K562 (cell line): ENCODE results near the gene SMG6. TPM values are rescaled to one million over a fixed set of nuclear protein-coding genes. Genes with fewer than 3 reads are reported as not detected.

ENCODE experiments used
- ATAC-seq: fragments of 200-7000 bp; cut with Tn5 transposase; 3 replicates; pipeline ENCODE4 v1.9.1; 2020; ENCODE audit warnings: moderate library complexity
- BruUV-seq: library from RNA; stranded (reverse); fragments of 400-500 nt; replicated peaks from 2 replicates; lab custom pipeline; 2021; lab: Mats Ljungman, UMichigan
- CTCF ChIA-PET: fragments of 300-600 bp; formaldehyde crosslinking; extraction: SDS; loops from one replicate; lab custom pipeline; 2021; ENCODE audit warnings: low intra/inter-chr PET ratio; lab: Yijun Ruan, JAX
- POLR2A ChIA-PET: fragments of 300-600, 350-650 bp; sonication (Branson Sonifier 250); formaldehyde crosslinking; extraction: SDS; loops from one replicate; lab custom pipeline; 2021; ENCODE audit warnings: antibody characterized with exemption, inconsistent platforms; lab: Yijun Ruan, JAX
- DNase-seq, 4 experiments: peaks; one replicate each; pipeline versions ENCODE4 v3.0.0 to v3.0.0-alpha.2; 2011 to 2018; ENCODE audit warnings: low spot score in 3 of 4, mixed read lengths in 3 of 4; ENCODE audit errors: extremely low read depth in 1 of 4
- FAIRE-seq: peaks from 2 replicates; lab custom pipeline; 2011; peaks lifted over from hg19 to GRCh38; lab: Jason Lieb, UNC
- H2AFZ ChIP-seq: 2 replicates; pipeline ENCODE4 v1.6.0; 2011; ENCODE audit warnings: low read depth, low read length, control low read depth, inconsistent platforms
- H3K27ac ChIP-seq: fragments of 200-600 bp; 3 replicates; pipeline ENCODE4 v1.8.0; 2011; ENCODE audit warnings: low read depth, mild to moderate bottlenecking, control low read depth, inconsistent platforms, low read length, moderate library complexity, mixed read lengths; ENCODE audit errors: extremely low read depth
- H3K27me3 ChIP-seq, 2 experiments: fragments of 300-600 bp in 1 of 2; 2 replicates in 1 of 2; 3 replicates in 1 of 2; pipeline versions ENCODE4 v1.6.0 to v1.8.0; 2011; ENCODE audit warnings: inconsistent platforms in 2 of 2, low read length in 2 of 2, mild to moderate bottlenecking in 1 of 2, mixed read lengths in 1 of 2, moderate library complexity in 1 of 2; ENCODE audit not compliant: control insufficient read depth in 2 of 2, insufficient read depth in 2 of 2
- H3K36me3 ChIP-seq: fragments of 300-600 bp; 3 replicates; pipeline ENCODE4 v1.8.0; 2011; ENCODE audit warnings: mild to moderate bottlenecking, low read length, inconsistent platforms; ENCODE audit not compliant: control insufficient read depth, insufficient read depth
- H3K4me1 ChIP-seq, 2 experiments: fragments of 200-600 bp in 1 of 2; replicated peaks in 1 of 2; 2 replicates in 1 of 2; 3 replicates in 1 of 2; pipeline versions ENCODE4 v1.5.1 to v1.8.0; 2011; ENCODE audit warnings: inconsistent platforms in 2 of 2, low read length in 2 of 2, mild to moderate bottlenecking in 1 of 2, mixed read lengths in 1 of 2, moderate library complexity in 1 of 2; ENCODE audit not compliant: control insufficient read depth in 2 of 2, insufficient read depth in 2 of 2
- H3K4me2 ChIP-seq: 2 replicates; pipeline ENCODE4 v1.6.1; 2011; ENCODE audit warnings: low read length, control low read depth, inconsistent platforms, mixed read lengths; ENCODE audit not compliant: insufficient read depth
- H3K4me3 ChIP-seq: fragments of 200-600 bp; sonication (generic), shearing (Covaris generic); 2 replicates; pipeline ENCODE4 v1.5.1; 2016; ENCODE audit warnings: control low read depth, inconsistent platforms
- H3K79me2 ChIP-seq: fragments of 200-600 bp; 3 replicates; pipeline ENCODE4 v1.8.0; 2011; ENCODE audit warnings: low read length, inconsistent platforms; ENCODE audit not compliant: control insufficient read depth, insufficient read depth
- H3K9ac ChIP-seq, 2 experiments: 2 replicates each; pipeline versions ENCODE4 v1.6.0 to v1.6.1; 2011; ENCODE audit warnings: low read depth in 2 of 2, low read length in 2 of 2, control low read depth in 1 of 2, inconsistent platforms in 1 of 2, mild to moderate bottlenecking in 1 of 2, mixed read lengths in 1 of 2; ENCODE audit not compliant: insufficient read depth in 1 of 2
- H3K9me1 ChIP-seq: one replicate; pipeline ENCODE4 v1.6.0; 2011; ENCODE audit warnings: inconsistent platforms, mild to moderate bottlenecking, low read length, moderate library complexity; ENCODE audit not compliant: control insufficient read depth, insufficient read depth
- H3K9me3 ChIP-seq: replicated peaks from 2 replicates; pipeline ENCODE4 v1.5.1; 2011; ENCODE audit warnings: low read depth, low read length, inconsistent platforms; ENCODE audit not compliant: control insufficient read depth, insufficient read depth
- H4K20me1 ChIP-seq: replicated peaks from 2 replicates; pipeline ENCODE4 v1.6.1; 2011; ENCODE audit warnings: low read length, inconsistent platforms, mixed read lengths; ENCODE audit not compliant: control insufficient read depth, insufficient read depth
- ATF3 ChIP-seq, 2 experiments: fragments of 450-650 bp in 1 of 2; sonication (generic) in 1 of 2; formaldehyde crosslinking in 1 of 2; IDR thresholded peaks in 1 of 2; conservative IDR thresholded peaks in 1 of 2; 2 replicates each; pipeline versions ENCODE4 v1.6.1 to v1.8.1; 2016 to 2023; ENCODE audit warnings: mild to moderate bottlenecking in 2 of 2, moderate library complexity in 2 of 2, inconsistent platforms in 1 of 2, missing genetic modification reagents in 1 of 2
- E2F6 ChIP-seq, 2 experiments: IDR thresholded peaks; 2 replicates each; pipeline ENCODE4 v1.6.1; 2011; ENCODE audit warnings: borderline replicate concordance in 1 of 2, control low read depth in 1 of 2, low read depth in 1 of 2, low read length in 1 of 2, mild to moderate bottlenecking in 1 of 2, mixed read lengths in 1 of 2, moderate library complexity in 1 of 2; ENCODE audit not compliant: insufficient read depth in 1 of 2, insufficient read length in 1 of 2, poor library complexity in 1 of 2, severe bottlenecking in 1 of 2; ENCODE audit errors: extremely low read depth in 1 of 2
- ELF4 ChIP-seq: fragments of 450-650 bp; formaldehyde crosslinking; IDR thresholded peaks from 2 replicates; pipeline ENCODE4 v1.4.0; 2022; ENCODE audit warnings: missing genetic modification characterization
- HNRNPUL1 ChIP-seq: fragments of 200-400 bp; formaldehyde crosslinking; IDR thresholded peaks from 2 replicates; pipeline ENCODE4 v1.6.1; 2017; ENCODE audit warnings: low read length
- KLF1 ChIP-seq: fragments of 450-650 bp; IDR thresholded peaks from 2 replicates; pipeline ENCODE4 v1.6.1; 2016; ENCODE audit warnings: missing genetic modification characterization, missing compliant biosample characterization
- MYC ChIP-seq, 2 experiments: fragments of 250-450 bp in 1 of 2; sonication (Bioruptor Pico) in 1 of 2; IDR thresholded peaks; 2 replicates each; pipeline versions ENCODE4 v1.5.1 to v1.6.1; 2012 to 2021; ENCODE audit warnings: low read depth in 2 of 2, borderline replicate concordance in 1 of 2, improper control_type of control experiment in 1 of 2, low read length in 1 of 2, mild to moderate bottlenecking in 1 of 2, moderate library complexity in 1 of 2
- NFRKB ChIP-seq: fragments of 450-650 bp; IDR thresholded peaks from 2 replicates; pipeline ENCODE4 v1.6.1; 2016; ENCODE audit warnings: low read depth
- SETDB1 ChIP-seq: IDR thresholded peaks from one replicate; pipeline ENCODE4 v1.6.1; 2012; ENCODE audit warnings: low read length, control low read depth, inconsistent platforms
- ZNF174 ChIP-seq: fragments of 250-450 bp; sonication (Bioruptor Pico); IDR thresholded peaks from 2 replicates; pipeline ENCODE4 v1.4.0; 2020; ENCODE audit warnings: mild to moderate bottlenecking
- WGBS: fragments of 100-300 bp; shearing (Covaris generic); methylation state at CpG from one replicate; pipeline ENCODE4 v1.1.6; 2016; ENCODE audit warnings: low coverage, mixed read lengths; ENCODE audit not compliant: insufficient coverage; ENCODE audit errors: missing lambda C conversion rate; 5-methylcytosine and 5-hydroxymethylcytosine counted together
- in situ Hi-C: fragments of 300-500 bp; cut with MboI; formaldehyde crosslinking; loops from 4 replicates; pipeline ENCODE4 v1.15.0; 2018; ENCODE audit warnings: inconsistent platforms, mixed read lengths
- intact Hi-C: fragments of 100-400 bp; cut with micrococcal nuclease; formaldehyde crosslinking; loops from 2 replicates; pipeline ENCODE4 v1.14.2; 2022
- polyA plus RNA-seq, 8 experiments: library from polyadenylated mRNA; depleted of rRNA in 4 of 8; stranded (reverse) in 5 of 8; unstranded in 3 of 8; fragments of >200 nt; fragmentation: Nextera tagmentation in 2 of 8; fragmentation: Illumina TruSeq in 1 of 8; extraction: Ambion mirVana in 2 of 8; extraction: Trizol in 1 of 8; gene quantifications; 2 replicates each; pipeline versions ENCODE4 v1.2.1 to v1.2.3, GENCODE V29; 2011 to 2014; ENCODE audit warnings: inconsistent platforms in 1 of 8, missing spikeins in 1 of 8
- total RNA-seq, 7 experiments: library from RNA; depleted of rRNA in 6 of 7; stranded (reverse); fragments of >200 nt in 6 of 7; fragmentation: Illumina TruSeq in 2 of 7; extraction: Trizol in 2 of 7; gene quantifications; 2 replicates each; pipeline versions ENCODE4 v1.2.1 to v1.2.3, GENCODE V29; 2011 to 2021; ENCODE audit warnings: low replicate concordance in 1 of 7
- TF ChIP-seq, protein P1 (sequence below): sonication (generic); formaldehyde crosslinking; IDR thresholded peaks from 2 replicates; pipeline ENCODE4 v1.8.0; 2022; ENCODE audit warnings: missing genetic modification reagents, mild to moderate bottlenecking, borderline replicate concordance
- TF ChIP-seq, protein P2 (sequence below): sonication (generic); formaldehyde crosslinking; IDR thresholded peaks from 2 replicates; pipeline ENCODE4 v1.8.0; 2023; ENCODE audit warnings: mild to moderate bottlenecking, missing genetic modification reagents

SMG6 gene
- total and polyA plus RNA-seq, 9 of the 15 experiments (the other 6 are each of a cell fraction or from before 2014, with no cell fraction given): 0.44 to 13.9 (median 6.0) TPM

DNA sequence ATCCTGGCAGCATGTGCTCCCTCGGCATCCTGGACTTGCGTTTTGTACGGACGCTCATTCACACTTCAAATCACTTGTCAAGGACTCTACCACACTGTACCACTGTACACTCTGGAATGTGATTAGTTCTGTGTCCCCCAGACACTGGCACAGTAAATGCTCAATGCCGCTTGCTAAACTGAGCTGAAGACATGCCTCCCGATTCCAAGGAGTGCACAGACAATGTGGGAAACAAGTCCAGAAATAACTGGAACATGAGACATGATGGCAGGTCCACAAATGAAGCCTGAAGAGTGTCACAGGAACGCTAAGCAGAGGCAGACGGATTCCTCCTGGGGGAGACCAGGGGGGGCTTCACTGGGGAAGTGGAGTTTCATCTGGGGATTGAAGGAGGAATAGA lies 226.5 kb downstream of the SMG6 start:
- no peak overlapping the region for H2AFZ ChIP-seq
- in situ Hi-C loops (no loop called here), intact Hi-C loops (no loop called here)
- peaks cover 15% of the 10 kb centered on the region; the same call in 2 of the 3 replicates for H3K36me3 ChIP-seq
- H3K9ac ChIP-seq: peak overlapping the region in 1 of 2 experiments; percentile 43; a peak in 1 of 4 replicates
- H3K9me1 ChIP-seq: no peaks in the 10 kb centered on the region
- no TSS peak for BruUV-seq
- 82% methylated on average over 7 of the region's 8 CpGs for WGBS
- TF ChIP-seq HNRNPUL1 (no peak), KLF1 (tag) (no peak), ZNF174 (CRISPR knock-in tag) (no peak), ATF3 (IDR thresholded peaks at IDR 0.05) (no peak), ATF3 (CRISPR knock-in tag; conservative IDR thresholded peaks at IDR 0.05) (no peak), SETDB1 (no peak), E2F6 (IDR thresholded peaks at IDR 0.05; ENCODE audit: borderline replicate concordance in 1 of 2, extremely low read depth in 1 of 2, insufficient read depth in 1 of 2, insufficient read length in 1 of 2, low read depth in 1 of 2, low read length in 1 of 2, poor library complexity in 1 of 2, severe bottlenecking in 1 of 2) (no peak), NFRKB (no peak), MYC (IDR thresholded peaks at IDR 0.05; ENCODE audit: low read depth, low read length) (no peak), MYC (CRISPR knock-in tag; IDR thresholded peaks at IDR 0.05; ENCODE audit: borderline replicate concordance, low read depth) (no peak), ELF4 (CRISPR knock-in tag) (no peak)
- TF ChIP-seq, protein P1, sequence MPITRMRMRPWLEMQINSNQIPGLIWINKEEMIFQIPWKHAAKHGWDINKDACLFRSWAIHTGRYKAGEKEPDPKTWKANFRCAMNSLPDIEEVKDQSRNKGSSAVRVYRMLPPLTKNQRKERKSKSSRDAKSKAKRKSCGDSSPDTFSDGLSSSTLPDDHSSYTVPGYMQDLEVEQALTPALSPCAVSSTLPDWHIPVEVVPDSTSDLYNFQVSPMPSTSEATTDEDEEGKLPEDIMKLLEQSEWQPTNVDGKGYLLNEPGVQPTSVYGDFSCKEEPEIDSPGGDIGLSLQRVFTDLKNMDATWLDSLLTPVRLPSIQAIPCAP: no peak
- TF ChIP-seq, protein P2, sequence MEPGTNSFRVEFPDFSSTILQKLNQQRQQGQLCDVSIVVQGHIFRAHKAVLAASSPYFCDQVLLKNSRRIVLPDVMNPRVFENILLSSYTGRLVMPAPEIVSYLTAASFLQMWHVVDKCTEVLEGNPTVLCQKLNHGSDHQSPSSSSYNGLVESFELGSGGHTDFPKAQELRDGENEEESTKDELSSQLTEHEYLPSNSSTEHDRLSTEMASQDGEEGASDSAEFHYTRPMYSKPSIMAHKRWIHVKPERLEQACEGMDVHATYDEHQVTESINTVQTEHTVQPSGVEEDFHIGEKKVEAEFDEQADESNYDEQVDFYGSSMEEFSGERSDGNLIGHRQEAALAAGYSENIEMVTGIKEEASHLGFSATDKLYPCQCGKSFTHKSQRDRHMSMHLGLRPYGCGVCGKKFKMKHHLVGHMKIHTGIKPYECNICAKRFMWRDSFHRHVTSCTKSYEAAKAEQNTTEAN (CRISPR knock-in tag): no peak
- no peaks in the 10 kb centered on the region for H3K27me3 ChIP-seq
- H3K4me2 ChIP-seq: no peak overlapping the region
- DNase-seq (no peak), FAIRE-seq (no peak), ATAC-seq (no peak)
- POLR2A ChIA-PET: interaction anchor here (0.9 kb wide), 1 partner anchor 9 kb away, joined by 4 read pairs; no protein-coding TSS in a partner anchor
- H3K4me3 ChIP-seq: no peak overlapping the region
- peaks cover 0 to 4% of the 10 kb centered on the region in 2 experiments; a peak in 1 of 5 replicates for H3K4me1 ChIP-seq
- no peaks in the 10 kb centered on the region for H3K79me2 ChIP-seq
- H4K20me1 ChIP-seq: no peaks in the 10 kb centered on the region
- H3K9me3 ChIP-seq: no peaks in the 10 kb centered on the region
- H3K27ac ChIP-seq: no peak overlapping the region
- CTCF ChIA-PET: no interaction called here
